GF-D8 (cell line): ENCODE measurements around the gene METTL1.

Experiments used
- DNase-seq: peaks from one replicate; lab custom pipeline; 2025; lab: John Stamatoyannopoulos, UW

The METTL1 gene

GRCh38 chr12:57767876-57768275 lies 4.0 kb downstream of the METTL1 start:
- DNase-seq = no peak

GRCh38 chr12:57767305-57767698 lies 4.6 kb downstream of the METTL1 start:
- no peak for DNase-seq

- DNase-seq = no peak
These were observed 5.2 kb downstream of the METTL1 start, which contains the start of gene CYP27B1 for GRCh38 chr12:57766464-57767304. CYP27B1 (minus strand) TSS chr12:57767078; CDS start chr12:57767041, 37 bp downstream.

GRCh38 chr12:57765698-57766463 lies 6.0 kb downstream of the METTL1 start:
- no peak for DNase-seq

GRCh38 chr12:57765003-57765697 lies 6.8 kb downstream of the METTL1 start:
- no peak for DNase-seq

GRCh38 chr12:57764662-57765002 lies 7.3 kb downstream of the METTL1 start:
- DNase-seq = no peak

GRCh38 chr12:57763881-57764661 lies 7.8 kb downstream of the METTL1 start:
- no peak for DNase-seq

GRCh38 chr12:57762463-57762862 lies 9.4 kb downstream of the METTL1 start:
- DNase-seq = no peak

GRCh38 chr12:57761391-57761998 lies 10.4 kb downstream of the METTL1 start:
- no peak for DNase-seq

GRCh38 chr12:57760347-57760982 lies 11.4 kb downstream of the METTL1 start:
- no peak for DNase-seq

- DNase-seq = no peak
These were observed 12.4 kb downstream of the METTL1 start for GRCh38 chr12:57759360-57759980.

GRCh38 chr12:57758552-57759359 lies 13.1 kb downstream of the METTL1 start:
- no peak for DNase-seq

GRCh38 chr12:57757771-57758170 lies 14.1 kb downstream of the METTL1 start:
- no peak for DNase-seq

GRCh38 chr12:57756406-57757341 lies 15.2 kb downstream of the METTL1 start:
- no peak for DNase-seq

- no peak for DNase-seq
These were observed 16.2 kb downstream of the METTL1 start for GRCh38 chr12:57755454-57756372.

- DNase-seq = no peak
These were observed 16.8 kb downstream of the METTL1 start for GRCh38 chr12:57755194-57755453.

GRCh38 chr12:57754411-57755193 lies 17.3 kb downstream of the METTL1 start, which contains the start of gene MARCHF9:
MARCHF9 (plus strand) TSS chr12:57755103; CDS start chr12:57755529, 426 bp downstream.
- no peak for DNase-seq
